ENCODE results near the gene KRT34. TPM values are rescaled to one million over a fixed set of nuclear protein-coding genes. Genes with fewer than 3 reads are reported as not detected.
"Not testable (repeated sequence)": the region's sequence is repeated elsewhere in the genome, so short reads cannot be mapped to it uniquely, and the experiment has no call there.

KRT34 gene
- not detected for total RNA-seq

- H3K4me1 Mint-ChIP-seq (ENCODE audit: low read depth in 2 of 2); H3K9me3 Mint-ChIP-seq; H3K36me3 Mint-ChIP-seq; H3K4me3 Mint-ChIP-seq; H3K27ac Mint-ChIP-seq: not testable (repeated sequence)
- DNase-seq (ENCODE audit: low spot score) (peak; percentile 41), ATAC-seq (peak in 1 of 2 donors; percentile 20)
- H3K27me3 Mint-ChIP-seq, result peaks cover 25 to 41% of the 10 kb centered on the region in 2 donors
Observed at GRCh38 chr17:41381943-41382342, at the start of gene KRT34. TSS of gene KRT34 (minus strand) at chr17:41382306. CDS start at chr17:41382246, 60 bp downstream.

- ATAC-seq; H3K9me3 Mint-ChIP-seq; DNase-seq (ENCODE audit: low spot score); H3K4me1 Mint-ChIP-seq (ENCODE audit: low read depth in 2 of 2); H3K4me3 Mint-ChIP-seq; H3K27ac Mint-ChIP-seq; H3K36me3 Mint-ChIP-seq: not testable (repeated sequence)
- peaks cover 21 to 23% of the 10 kb centered on the region in 2 donors for H3K27me3 Mint-ChIP-seq
Observed at GRCh38 chr17:41430376-41430775, 48.3 kb upstream of the KRT34 start.

DNA sequence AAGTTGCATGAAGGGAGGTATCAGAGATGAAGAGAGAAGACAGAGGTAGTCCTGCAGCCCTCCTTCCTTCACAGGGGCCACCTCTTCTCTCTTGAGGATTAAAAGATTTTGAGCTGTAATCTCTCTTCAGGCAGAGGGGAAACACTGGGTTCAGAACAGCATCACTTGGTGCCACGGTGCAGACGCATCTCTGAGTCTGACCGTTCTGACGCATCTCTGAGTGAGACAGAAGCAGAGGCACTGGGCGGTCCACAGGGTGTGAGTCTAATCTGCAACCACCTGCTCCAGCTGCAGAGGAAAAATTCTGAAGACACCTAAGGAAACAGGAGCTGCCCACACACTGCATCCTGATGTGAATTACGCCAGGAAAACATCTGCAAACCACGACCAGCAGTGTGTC is 47.6 kb upstream of the KRT34 start:
- Mint-ChIP-seq H3K4me3 (no peak overlapping the region), H3K4me1 (ENCODE audit: low read depth in 2 of 2) (no peaks in the 10 kb centered on the region), H3K36me3 (no peaks in the 10 kb centered on the region), H3K9me3 (no peaks in the 10 kb centered on the region), H3K27ac (no peak overlapping the region), H3K27me3 (peaks cover 21 to 25% of the 10 kb centered on the region in 2 donors)
- DNase-seq (ENCODE audit: low spot score) (no peak), ATAC-seq (no peak)

- DNase-seq (ENCODE audit: low spot score), result no peak
- Mint-ChIP-seq H3K27ac (no peak overlapping the region), H3K27me3 (peaks cover 16 to 25% of the 10 kb centered on the region in 2 donors), H3K4me1 (ENCODE audit: low read depth in 2 of 2) (no peaks in the 10 kb centered on the region), H3K36me3 (no peaks in the 10 kb centered on the region), H3K4me3 (no peak overlapping the region), H3K9me3 (no peaks in the 10 kb centered on the region)
- no peak for ATAC-seq
Observed at GRCh38 chr17:41428591-41429291, 46.6 kb upstream of the KRT34 start.

DNA sequence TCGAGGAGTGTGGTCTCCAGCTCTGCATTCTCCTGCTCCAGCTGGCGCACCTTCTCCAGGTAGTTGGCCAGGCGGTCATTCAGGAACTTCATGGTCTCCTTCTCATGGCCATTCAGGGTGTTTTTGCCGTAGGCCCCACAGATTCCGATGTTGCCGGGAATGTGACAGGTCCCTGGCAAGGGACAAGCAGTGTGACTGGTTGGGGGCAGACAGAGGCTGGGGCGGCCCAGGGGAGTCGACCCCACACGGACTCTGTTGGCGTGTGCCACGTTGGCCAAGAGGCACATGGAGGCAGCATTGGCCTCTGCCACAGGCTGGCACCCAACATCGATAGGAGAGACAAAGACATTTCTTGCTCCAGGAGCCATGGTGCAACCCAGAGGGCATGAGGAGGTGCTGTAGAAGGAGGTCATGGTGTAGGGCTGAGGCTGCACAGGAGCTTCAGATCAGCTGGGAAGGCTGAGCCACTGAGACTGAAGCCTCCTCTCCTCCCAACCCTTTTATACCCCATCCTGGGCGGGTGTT is 42.1 kb upstream of the KRT34 start, which contains the start of gene KRT37:
TSS of gene KRT37 (minus strand) at position 475 of the 525 bp plus-strand sequence. CDS start at position 413, 62 bp downstream.
- H3K27me3 Mint-ChIP-seq, result peaks cover 12 to 14% of the 10 kb centered on the region in 2 donors
- ATAC-seq (no peak), DNase-seq (ENCODE audit: low spot score) (no peak)
- H3K27ac Mint-ChIP-seq, result no peak within 1 kb of the TSS
- no peaks in the 10 kb centered on the region for H3K36me3 Mint-ChIP-seq
- H3K4me3 Mint-ChIP-seq, result no peak within 1 kb of the TSS
- H3K9me3 Mint-ChIP-seq, result no peaks in the 10 kb centered on the region
- H3K4me1 Mint-ChIP-seq (ENCODE audit: low read depth in 2 of 2), result no peaks in the 10 kb centered on the region

DNA sequence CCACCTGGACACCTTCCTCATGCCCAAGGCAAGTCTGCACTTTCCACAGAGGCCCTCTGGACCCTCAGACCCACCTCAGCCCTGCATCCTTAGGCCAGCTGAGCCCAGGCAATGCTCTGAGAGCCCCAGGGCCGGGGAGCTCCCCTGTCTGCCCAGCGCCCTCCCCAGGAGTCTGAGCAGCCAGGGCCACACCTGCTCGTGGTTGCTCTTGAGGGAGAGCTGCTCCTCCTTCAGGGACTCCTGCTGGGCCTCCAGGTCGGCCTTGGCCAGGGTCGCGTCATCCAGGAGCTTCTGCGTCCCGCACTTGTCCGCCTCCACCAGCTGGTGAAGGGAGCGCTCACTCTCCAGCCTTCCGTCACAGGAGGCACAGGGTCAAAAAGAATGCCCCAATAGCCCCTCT is 40.5 kb upstream of the KRT34 start:
- peaks cover 10 to 14% of the 10 kb centered on the region in 2 donors for H3K27me3 Mint-ChIP-seq
- not testable (repeated sequence) for ATAC-seq; H3K9me3 Mint-ChIP-seq; H3K4me3 Mint-ChIP-seq; H3K27ac Mint-ChIP-seq; H3K4me1 Mint-ChIP-seq (ENCODE audit: low read depth in 2 of 2); H3K36me3 Mint-ChIP-seq; DNase-seq (ENCODE audit: low spot score)

DNA sequence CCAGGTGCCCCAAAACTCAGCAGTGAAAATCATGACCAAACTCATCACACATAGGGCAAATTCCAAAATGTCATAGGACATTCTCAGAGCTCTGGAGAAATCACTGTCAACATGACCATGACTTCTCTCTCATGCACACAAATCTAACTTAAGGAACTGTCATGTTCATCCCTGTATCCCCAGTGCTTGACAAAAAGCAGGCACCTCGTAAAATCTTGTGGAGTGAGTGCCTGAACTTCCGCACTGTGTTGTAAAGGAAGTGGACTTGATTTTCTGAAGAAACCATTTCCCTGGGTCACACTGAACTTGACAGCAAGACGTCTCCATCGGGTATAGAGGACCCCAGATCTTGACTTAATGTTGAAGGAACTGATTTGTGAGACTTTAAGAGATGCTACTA is 39.5 kb upstream of the KRT34 start:
- Mint-ChIP-seq H3K36me3 (no peaks in the 10 kb centered on the region), H3K27me3 (peaks cover 12 to 18% of the 10 kb centered on the region in 2 donors), H3K4me1 (ENCODE audit: low read depth in 2 of 2) (no peaks in the 10 kb centered on the region), H3K9me3 (no peaks in the 10 kb centered on the region), H3K27ac (no peak overlapping the region), H3K4me3 (no peak overlapping the region)
- DNase-seq (ENCODE audit: low spot score) (no peak), ATAC-seq (no peak)

DNA sequence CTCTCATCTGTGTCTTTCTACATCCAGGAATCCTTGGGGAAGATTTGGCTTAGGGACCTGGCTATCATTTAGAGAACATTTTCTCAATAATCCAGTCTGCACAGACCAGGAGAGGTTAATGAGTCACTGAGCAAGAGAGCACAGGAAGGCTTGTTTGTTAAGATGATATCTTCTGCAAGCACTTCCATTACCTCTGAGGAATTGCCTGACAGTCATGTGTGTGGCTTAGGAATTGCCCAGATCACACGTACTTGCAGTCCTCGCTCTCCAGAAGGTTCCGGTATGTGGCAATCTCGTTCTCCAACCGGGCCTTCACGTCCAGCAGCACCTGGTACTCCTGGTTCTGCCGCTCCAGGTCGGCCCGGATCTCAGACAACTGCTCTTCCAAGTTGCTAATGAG is 39.0 kb upstream of the KRT34 start:
- Mint-ChIP-seq H3K4me1 (ENCODE audit: low read depth in 2 of 2) (no peaks in the 10 kb centered on the region), H3K36me3 (no peaks in the 10 kb centered on the region), H3K27me3 (peaks cover 12 to 18% of the 10 kb centered on the region in 2 donors), H3K9me3 (no peaks in the 10 kb centered on the region), H3K27ac (no peak overlapping the region), H3K4me3 (no peak overlapping the region)
- ATAC-seq, result no peak
- no peak for DNase-seq (ENCODE audit: low spot score)

GRCh38 chr17:41420134-41420533 is 38.0 kb upstream of the KRT34 start:
- H3K36me3 Mint-ChIP-seq, result no peaks in the 10 kb centered on the region
- no peaks in the 10 kb centered on the region for H3K9me3 Mint-ChIP-seq
- ATAC-seq (no peak), DNase-seq (ENCODE audit: low spot score) (no peak)
- H3K27me3 Mint-ChIP-seq, result peaks cover 7 to 18% of the 10 kb centered on the region in 2 donors
- no peak overlapping the region for H3K27ac Mint-ChIP-seq
- H3K4me1 Mint-ChIP-seq (ENCODE audit: low read depth in 2 of 2), result no peaks in the 10 kb centered on the region
- no peak overlapping the region for H3K4me3 Mint-ChIP-seq

DNA sequence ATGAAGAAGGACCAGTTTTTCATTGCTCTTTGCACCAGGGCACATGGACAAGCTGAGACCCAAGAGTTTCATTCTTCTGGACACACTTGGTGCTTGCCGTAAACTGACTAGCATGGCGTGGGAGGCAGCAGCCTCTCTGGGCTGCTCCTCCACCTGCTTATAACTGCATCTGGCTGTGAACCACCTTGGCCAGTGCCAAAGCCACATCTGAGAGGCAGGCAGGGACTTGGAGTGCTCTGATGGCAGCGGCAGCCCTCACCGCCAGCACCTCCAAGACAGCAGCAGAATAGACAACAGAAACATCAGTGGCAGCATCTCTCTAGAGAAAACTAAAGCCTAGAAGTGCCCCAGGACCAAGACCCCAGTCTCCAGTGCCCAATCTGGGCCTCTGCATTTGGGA is 37.6 kb upstream of the KRT34 start:
- Mint-ChIP-seq H3K4me1 (ENCODE audit: low read depth in 2 of 2) (no peaks in the 10 kb centered on the region), H3K27ac (no peak overlapping the region), H3K4me3 (no peak overlapping the region), H3K27me3 (peaks cover 7 to 18% of the 10 kb centered on the region in 2 donors), H3K36me3 (no peaks in the 10 kb centered on the region), H3K9me3 (no peaks in the 10 kb centered on the region)
- ATAC-seq, result no peak
- no peak for DNase-seq (ENCODE audit: low spot score)

- Mint-ChIP-seq H3K36me3 (no peaks in the 10 kb centered on the region), H3K4me1 (ENCODE audit: low read depth in 2 of 2) (no peaks in the 10 kb centered on the region), H3K9me3 (no peaks in the 10 kb centered on the region), H3K4me3 (no peak overlapping the region), H3K27me3 (peaks cover 7 to 22% of the 10 kb centered on the region in 2 donors), H3K27ac (no peak overlapping the region)
- no peak for DNase-seq (ENCODE audit: low spot score)
- no peak for ATAC-seq
Observed at GRCh38 chr17:41418116-41418860, 36.2 kb upstream of the KRT34 start.

DNA sequence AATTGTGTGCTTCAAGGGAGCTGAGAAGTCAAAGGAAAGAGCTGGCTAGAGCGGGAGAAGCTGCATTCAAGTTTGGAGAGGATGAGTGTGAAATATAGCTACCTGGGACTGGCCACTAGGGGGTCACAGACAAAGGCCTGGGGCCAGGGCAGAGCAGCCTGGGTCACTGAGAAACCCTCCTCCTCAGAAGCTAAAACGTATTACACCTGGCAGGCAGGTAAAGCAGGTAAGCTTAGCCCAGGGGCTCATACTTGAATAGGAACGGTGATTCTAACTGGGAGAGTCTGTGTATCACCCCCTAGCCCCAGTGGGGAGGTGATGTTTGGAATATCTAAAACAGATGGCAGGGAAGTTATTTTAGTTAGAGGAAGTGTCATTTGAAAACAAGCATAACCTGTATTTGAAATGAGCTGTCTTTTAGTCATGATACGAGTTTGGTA is 35.5 kb upstream of the KRT34 start:
- peaks cover 7 to 20% of the 10 kb centered on the region in 2 donors for H3K27me3 Mint-ChIP-seq
- ATAC-seq, result no peak
- no peaks in the 10 kb centered on the region for H3K9me3 Mint-ChIP-seq
- H3K27ac Mint-ChIP-seq, result no peak overlapping the region
- no peak overlapping the region for H3K4me3 Mint-ChIP-seq
- DNase-seq (ENCODE audit: low spot score), result no peak
- no peaks in the 10 kb centered on the region for H3K36me3 Mint-ChIP-seq
- no peaks in the 10 kb centered on the region for H3K4me1 Mint-ChIP-seq (ENCODE audit: low read depth in 2 of 2)

- H3K36me3 Mint-ChIP-seq, result no peaks in the 10 kb centered on the region
- no peak overlapping the region for H3K4me3 Mint-ChIP-seq
- no peaks in the 10 kb centered on the region for H3K9me3 Mint-ChIP-seq
- H3K4me1 Mint-ChIP-seq (ENCODE audit: low read depth in 2 of 2), result no peaks in the 10 kb centered on the region
- DNase-seq (ENCODE audit: low spot score) (no peak), ATAC-seq (no peak)
- H3K27ac Mint-ChIP-seq, result no peak overlapping the region
- H3K27me3 Mint-ChIP-seq, result peaks cover 7 to 23% of the 10 kb centered on the region in 2 donors
Observed at GRCh38 chr17:41417127-41417526, 35.0 kb upstream of the KRT34 start.

DNA sequence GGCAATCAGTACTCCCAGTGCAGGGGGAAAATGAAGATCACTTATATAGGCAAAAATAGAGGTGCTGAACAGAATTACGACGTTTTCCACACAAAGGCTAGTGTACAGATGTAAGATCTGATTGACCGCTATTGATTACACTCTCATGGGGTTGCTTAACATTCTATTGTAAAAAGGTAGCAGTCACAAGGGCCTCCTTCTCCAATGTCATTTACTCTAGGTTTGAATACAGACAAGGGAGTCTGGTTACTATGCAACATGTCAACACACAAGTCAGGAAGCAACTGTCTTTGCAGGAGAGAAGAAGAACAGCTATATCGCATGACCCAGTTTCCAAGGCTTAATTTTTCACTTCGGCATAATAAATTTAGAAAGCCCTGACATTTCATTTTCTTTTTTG is 34.4 kb upstream of the KRT34 start:
- H3K27ac Mint-ChIP-seq, result no peak overlapping the region
- no peaks in the 10 kb centered on the region for H3K9me3 Mint-ChIP-seq
- DNase-seq (ENCODE audit: low spot score) (no peak), ATAC-seq (no peak)
- no peaks in the 10 kb centered on the region for H3K4me1 Mint-ChIP-seq (ENCODE audit: low read depth in 2 of 2)
- no peaks in the 10 kb centered on the region for H3K36me3 Mint-ChIP-seq
- no peak overlapping the region for H3K4me3 Mint-ChIP-seq
- peaks cover 7 to 23% of the 10 kb centered on the region in 2 donors for H3K27me3 Mint-ChIP-seq
